Hepatocyte (in vitro differentiated cells): ENCODE data around the gene QPRT. TPM values are rescaled to one million over a fixed set of nuclear protein-coding genes. Genes with fewer than 3 reads are reported as not detected.
"Not testable (repeated sequence)": the region's sequence is repeated elsewhere in the genome, so short reads cannot be mapped to it uniquely, and the experiment has no call there.

Experiments used
- DNase-seq: peaks from one replicate; pipeline ENCODE4 v3.0.0-alpha.2; 2016; ENCODE audit warnings: low spot score
- H2AFZ ChIP-seq: fragments of 200-600 bp; sonication (generic); 2 replicates; pipeline ENCODE4 v1.6.0; 2016; ENCODE audit warnings: antibody characterized with exemption, mild to moderate bottlenecking
- H3K27ac ChIP-seq: fragments of 200-600 bp; sonication (generic); 2 replicates; pipeline ENCODE4 v1.5.1; 2016; ENCODE audit warnings: mild to moderate bottlenecking
- H3K27me3 ChIP-seq: fragments of 200-600 bp; sonication (generic); 2 replicates; pipeline ENCODE4 v1.6.1; 2016
- H3K36me3 ChIP-seq: fragments of 200-600 bp; sonication (generic); replicated peaks from 2 replicates; pipeline ENCODE4 v1.5.1; 2016; ENCODE audit warnings: low read depth; ENCODE audit not compliant: insufficient read depth
- H3K4me1 ChIP-seq: fragments of 200-600 bp; sonication (generic); 2 replicates; pipeline ENCODE4 v1.5.1; 2016; ENCODE audit warnings: mild to moderate bottlenecking, moderate library complexity; ENCODE audit not compliant: insufficient read depth
- H3K4me2 ChIP-seq: fragments of 200-600 bp; sonication (generic); 2 replicates; pipeline ENCODE4 v1.6.0; 2016
- H3K4me3 ChIP-seq: fragments of 200-600 bp; sonication (generic); 2 replicates; pipeline ENCODE4 v1.5.1; 2016; ENCODE audit warnings: mild to moderate bottlenecking
- H3K79me2 ChIP-seq: fragments of 200-600 bp; sonication (generic); 2 replicates; pipeline ENCODE4 v1.6.0; 2017; ENCODE audit warnings: mild to moderate bottlenecking
- H3K9me2 ChIP-seq: fragments of 200-600 bp; sonication (generic); replicated peaks from 2 replicates; pipeline ENCODE4 v1.6.0; 2017; ENCODE audit warnings: mild to moderate bottlenecking; ENCODE audit not compliant: insufficient read depth
- H3K9me3 ChIP-seq: fragments of 200-600 bp; sonication (generic); 2 replicates; pipeline ENCODE4 v1.5.1; 2016; ENCODE audit warnings: low read depth, mild to moderate bottlenecking
- H4K20me1 ChIP-seq: fragments of 200-600 bp; sonication (generic); 2 replicates; pipeline ENCODE4 v1.6.0; 2016; ENCODE audit warnings: mild to moderate bottlenecking; ENCODE audit not compliant: insufficient read depth, poor library complexity, severe bottlenecking
- CTCF ChIP-seq: fragments of 200-600 bp; sonication (generic); IDR thresholded peaks from 2 replicates; pipeline ENCODE4 v1.5.1; 2016; ENCODE audit warnings: antibody characterized with exemption, mild to moderate bottlenecking; ENCODE audit not compliant: poor library complexity
- EZH2 ChIP-seq: fragments of 200-600 bp; sonication (generic); IDR thresholded peaks from 2 replicates; pipeline ENCODE4 v1.6.1; 2016; ENCODE audit warnings: antibody characterized with exemption, mild to moderate bottlenecking, borderline replicate concordance
- EZH2phosphoT487 ChIP-seq: fragments of 200-600 bp; sonication (generic); IDR thresholded peaks from one replicate; pipeline ENCODE4 v1.6.1; 2018; ENCODE audit warnings: antibody characterized with exemption, mild to moderate bottlenecking, low read depth, moderate library complexity; ENCODE audit not compliant: unreplicated experiment, severe bottlenecking
- WGBS: methylation state at CpG from one replicate; pipeline ENCODE4 v1.1.6; 2016; ENCODE audit warnings: low lambda C conversion rate; ENCODE audit errors: missing lambda C conversion rate; 5-methylcytosine and 5-hydroxymethylcytosine counted together
- polyA plus RNA-seq: library from polyadenylated mRNA; unstranded; fragments of >200 nt; fragmentation: Nextera tagmentation; extraction: Ambion mirVana; gene quantifications from 2 replicates; pipeline ENCODE4 v1.2.1, GENCODE V29; 2016
- total RNA-seq: library from RNA; depleted of rRNA; stranded (reverse); fragments of >200 nt; gene quantifications from 2 replicates; pipeline ENCODE4 v1.2.3, GENCODE V29; 2014

Gene QPRT
- total and polyA plus RNA-seq, 2 experiments from 2014 or later = 217 to 340 TPM

GRCh38 chr16:29708917-29709600, 30.1 kb downstream of the QPRT start:
- H3K4me3 ChIP-seq = no peak overlapping the region
- H4K20me1 ChIP-seq = no peaks in the 10 kb centered on the region
- H2AFZ ChIP-seq = no peak overlapping the region
- DNase-seq = no peak
- TF ChIP-seq EZH2 (no peak), CTCF (no peak), EZH2phosphoT487 (no peak)
- 27% methylated on average over 16 of the region's 16 CpGs for WGBS
- H3K79me2 ChIP-seq = no peaks in the 10 kb centered on the region
- no peaks in the 10 kb centered on the region for H3K9me3 ChIP-seq
- H3K27ac ChIP-seq = peak overlapping the region; percentile 62
- no peaks in the 10 kb centered on the region for H3K36me3 ChIP-seq
- no peaks in the 10 kb centered on the region for H3K27me3 ChIP-seq
- no peaks in the 10 kb centered on the region for H3K4me1 ChIP-seq
- H3K4me2 ChIP-seq = peak overlapping the region; percentile 38
- no peaks in the 10 kb centered on the region for H3K9me2 ChIP-seq

GRCh38 chr16:29709657-29710056, 30.7 kb downstream of the QPRT start:
- H3K4me1 ChIP-seq, H3K36me3 ChIP-seq, H3K27me3 ChIP-seq, DNase-seq, H4K20me1 ChIP-seq, H3K9me3 ChIP-seq, H3K9me2 ChIP-seq, H3K79me2 ChIP-seq, H3K4me3 ChIP-seq: not testable (repeated sequence)
- WGBS = 12% methylated on average over 6 of the region's 6 CpGs
- Histone ChIP-seq H2AFZ (peak overlapping the region; percentile 13), H3K4me2 (peak overlapping the region; percentile 38), H3K27ac (peak overlapping the region; percentile 62)

- no peaks in the 10 kb centered on the region for H3K79me2 ChIP-seq
- H2AFZ ChIP-seq = peak overlapping the region; percentile 23
- TF ChIP-seq EZH2phosphoT487 (no peak), CTCF (peak; percentile 52)
- 33% methylated on average over 17 of the region's 17 CpGs for WGBS
- H3K4me3 ChIP-seq = no peak overlapping the region
- H4K20me1 ChIP-seq = no peaks in the 10 kb centered on the region
- H3K4me1 ChIP-seq = no peaks in the 10 kb centered on the region
- H3K36me3 ChIP-seq = no peaks in the 10 kb centered on the region
- H3K9me3 ChIP-seq = no peaks in the 10 kb centered on the region
- peak overlapping the region; percentile 62 for H3K27ac ChIP-seq
- no peaks in the 10 kb centered on the region for H3K9me2 ChIP-seq
- no peaks in the 10 kb centered on the region for H3K27me3 ChIP-seq
- peak; percentile 83 for DNase-seq
- H3K4me2 ChIP-seq = peak overlapping the region; percentile 38
Observed at GRCh38 chr16:29710227-29711219, 31.5 kb downstream of the QPRT start.

GRCh38 chr16:29712809-29713208, 33.8 kb downstream of the QPRT start:
- no peaks in the 10 kb centered on the region for H3K27me3 ChIP-seq
- no peak overlapping the region for H3K4me3 ChIP-seq
- 60% methylated on average over 4 of the region's 4 CpGs for WGBS
- H2AFZ ChIP-seq = no peak overlapping the region
- H3K27ac ChIP-seq = no peak overlapping the region
- H3K36me3 ChIP-seq = no peaks in the 10 kb centered on the region
- no peak for TF ChIP-seq EZH2phosphoT487
- H3K4me1 ChIP-seq = no peaks in the 10 kb centered on the region
- H3K79me2 ChIP-seq = no peaks in the 10 kb centered on the region
- no peak overlapping the region for H3K4me2 ChIP-seq
- H3K9me3 ChIP-seq = no peaks in the 10 kb centered on the region
- H4K20me1 ChIP-seq = no peaks in the 10 kb centered on the region
- DNase-seq = no peak
- H3K9me2 ChIP-seq = no peaks in the 10 kb centered on the region
